Activated naive CD8-positive, alpha-beta T cell treated with anti-CD3 and anti-CD28 coated beads for 36 hours (primary cell): ENCODE results near the gene ADCY1. TPM values are rescaled to one million over a fixed set of nuclear protein-coding genes. Genes with fewer than 3 reads are reported as not detected.

Experiments used
- DNase-seq: peaks from one replicate; pipeline ENCODE4 v3.0.0; 2021
- H3K27ac Mint-ChIP-seq: one replicate; pipeline ENCODE4 v1.8.0; 2022; ENCODE audit warnings: mild to moderate bottlenecking, moderate library complexity, mixed read lengths
- H3K27me3 Mint-ChIP-seq: one replicate; pipeline ENCODE4 v1.8.0; 2022; ENCODE audit warnings: mild to moderate bottlenecking, mixed read lengths
- H3K36me3 Mint-ChIP-seq: one replicate; pipeline ENCODE4 v1.8.0; 2021; ENCODE audit warnings: mild to moderate bottlenecking, mixed read lengths
- H3K4me1 Mint-ChIP-seq: one replicate; pipeline ENCODE4 v1.8.0; 2021; ENCODE audit warnings: mixed read lengths
- H3K4me3 Mint-ChIP-seq: one replicate; pipeline ENCODE4 v1.8.0; 2022; ENCODE audit warnings: mild to moderate bottlenecking, moderate library complexity, mixed read lengths
- H3K9me3 Mint-ChIP-seq: one replicate; pipeline ENCODE4 v1.8.0; 2022; ENCODE audit warnings: mixed read lengths
- total RNA-seq, 2 experiments: library from RNA; stranded (reverse); gene quantifications; one replicate each; pipeline ENCODE4 v1.2.3, GENCODE V29; 2021

ADCY1 gene
- total RNA-seq, 2 experiments from 2014 or later: 0.06 TPM; not detected in 1

GRCh38 chr7:45677311-45677900 lies 103.2 kb downstream of the ADCY1 start:
- H3K36me3 Mint-ChIP-seq: no peaks in the 10 kb centered on the region
- H3K27ac Mint-ChIP-seq: no peak overlapping the region
- H3K9me3 Mint-ChIP-seq: peaks cover 2% of the 10 kb centered on the region
- H3K4me1 Mint-ChIP-seq: no peaks in the 10 kb centered on the region
- no peak overlapping the region for H3K4me3 Mint-ChIP-seq
- DNase-seq: no peak
- peaks cover 29% of the 10 kb centered on the region for H3K27me3 Mint-ChIP-seq

- Mint-ChIP-seq H3K27ac (no peak overlapping the region), H3K9me3 (peaks cover 2% of the 10 kb centered on the region), H3K36me3 (no peaks in the 10 kb centered on the region), H3K27me3 (peaks cover 28% of the 10 kb centered on the region), H3K4me1 (no peaks in the 10 kb centered on the region), H3K4me3 (no peak overlapping the region)
- no peak for DNase-seq
Measured at GRCh38 chr7:45679516-45679915, 105.3 kb downstream of the ADCY1 start.

DNA sequence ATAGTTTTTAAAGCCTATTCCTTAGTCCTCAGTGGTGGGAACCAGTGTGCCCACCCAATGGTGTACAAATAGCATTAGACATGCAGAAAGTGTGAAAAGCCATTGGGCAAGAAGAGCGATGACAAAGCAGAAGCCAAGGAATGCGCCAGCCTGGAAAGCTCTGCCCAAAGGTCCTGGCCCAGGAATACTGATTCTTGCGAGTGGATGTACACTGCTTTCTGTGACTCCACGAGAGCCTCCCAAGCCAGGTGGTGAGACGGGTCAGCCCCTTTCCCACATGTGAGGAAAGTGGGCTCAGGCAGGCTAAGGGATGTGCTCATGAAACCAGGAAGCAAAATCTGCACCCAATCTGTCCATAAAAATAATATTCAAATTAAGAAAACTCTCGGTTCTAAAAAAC lies 106.6 kb downstream of the ADCY1 start:
- peaks cover 23% of the 10 kb centered on the region for H3K27me3 Mint-ChIP-seq
- H3K9me3 Mint-ChIP-seq: peaks cover 2% of the 10 kb centered on the region
- no peaks in the 10 kb centered on the region for H3K4me1 Mint-ChIP-seq
- no peak overlapping the region for H3K4me3 Mint-ChIP-seq
- no peak for DNase-seq
- H3K27ac Mint-ChIP-seq: no peak overlapping the region
- no peaks in the 10 kb centered on the region for H3K36me3 Mint-ChIP-seq

- no peaks in the 10 kb centered on the region for H3K9me3 Mint-ChIP-seq
- no peak for DNase-seq
- no peaks in the 10 kb centered on the region for H3K4me1 Mint-ChIP-seq
- no peaks in the 10 kb centered on the region for H3K36me3 Mint-ChIP-seq
- peaks cover 19% of the 10 kb centered on the region for H3K27me3 Mint-ChIP-seq
- no peak overlapping the region for H3K4me3 Mint-ChIP-seq
- no peak overlapping the region for H3K27ac Mint-ChIP-seq
Measured at GRCh38 chr7:45681596-45682357, 107.6 kb downstream of the ADCY1 start.

- Mint-ChIP-seq H3K9me3 (no peaks in the 10 kb centered on the region), H3K36me3 (no peaks in the 10 kb centered on the region), H3K27ac (no peak overlapping the region), H3K4me3 (no peak overlapping the region), H3K27me3 (peaks cover 13% of the 10 kb centered on the region), H3K4me1 (no peaks in the 10 kb centered on the region)
- DNase-seq: no peak
Measured at GRCh38 chr7:45682358-45682735, 108.2 kb downstream of the ADCY1 start.

DNA sequence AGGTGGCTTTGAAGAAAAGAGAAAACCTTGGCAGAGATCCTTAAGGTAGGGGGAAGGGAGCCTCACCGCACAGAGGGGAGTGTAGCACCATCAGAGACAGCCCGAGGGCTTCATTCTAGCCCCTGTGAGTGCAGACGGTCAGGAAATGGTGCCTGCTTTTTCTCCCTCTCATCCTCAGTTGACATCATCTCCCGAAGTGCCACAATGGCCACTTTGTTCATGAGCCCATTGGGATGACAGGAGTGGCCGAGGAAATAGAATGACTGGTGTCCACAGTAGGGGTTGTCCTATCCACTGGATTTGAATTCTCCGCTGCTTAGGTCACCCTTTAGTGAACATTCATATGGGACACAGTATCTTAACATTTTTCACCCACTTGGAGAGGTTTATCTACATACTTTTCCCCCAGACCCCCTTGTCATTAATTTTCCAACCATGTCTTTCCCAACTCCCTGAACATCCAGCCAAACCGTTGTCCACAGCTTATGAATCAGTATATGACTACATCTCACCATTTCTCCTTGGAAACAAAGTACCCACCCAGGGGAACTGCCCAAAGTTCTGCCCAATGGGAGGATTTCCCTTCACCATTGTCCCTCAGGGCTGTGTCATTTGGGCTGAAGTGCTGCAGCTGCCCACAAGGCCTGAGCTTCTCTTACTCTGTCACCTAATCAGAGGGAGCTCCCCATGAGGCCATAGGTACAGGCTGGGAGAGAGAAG lies 108.8 kb downstream of the ADCY1 start:
- Mint-ChIP-seq H3K4me3 (no peak overlapping the region), H3K4me1 (no peaks in the 10 kb centered on the region), H3K27me3 (peaks cover 10% of the 10 kb centered on the region)

GRCh38 chr7:45683556-45684148 lies 109.5 kb downstream of the ADCY1 start:
- no peak overlapping the region for H3K4me3 Mint-ChIP-seq
- no peaks in the 10 kb centered on the region for H3K4me1 Mint-ChIP-seq
- no peak for DNase-seq
- H3K27ac Mint-ChIP-seq: no peak overlapping the region
- no peaks in the 10 kb centered on the region for H3K36me3 Mint-ChIP-seq
- H3K9me3 Mint-ChIP-seq: no peaks in the 10 kb centered on the region
- peaks cover 10% of the 10 kb centered on the region for H3K27me3 Mint-ChIP-seq

More for the DNA sequence above, 108.8 kb downstream of the ADCY1 start:
- Mint-ChIP-seq H3K9me3 (no peaks in the 10 kb centered on the region), H3K36me3 (no peaks in the 10 kb centered on the region), H3K27ac (no peak overlapping the region)
- no peak for DNase-seq

DNA sequence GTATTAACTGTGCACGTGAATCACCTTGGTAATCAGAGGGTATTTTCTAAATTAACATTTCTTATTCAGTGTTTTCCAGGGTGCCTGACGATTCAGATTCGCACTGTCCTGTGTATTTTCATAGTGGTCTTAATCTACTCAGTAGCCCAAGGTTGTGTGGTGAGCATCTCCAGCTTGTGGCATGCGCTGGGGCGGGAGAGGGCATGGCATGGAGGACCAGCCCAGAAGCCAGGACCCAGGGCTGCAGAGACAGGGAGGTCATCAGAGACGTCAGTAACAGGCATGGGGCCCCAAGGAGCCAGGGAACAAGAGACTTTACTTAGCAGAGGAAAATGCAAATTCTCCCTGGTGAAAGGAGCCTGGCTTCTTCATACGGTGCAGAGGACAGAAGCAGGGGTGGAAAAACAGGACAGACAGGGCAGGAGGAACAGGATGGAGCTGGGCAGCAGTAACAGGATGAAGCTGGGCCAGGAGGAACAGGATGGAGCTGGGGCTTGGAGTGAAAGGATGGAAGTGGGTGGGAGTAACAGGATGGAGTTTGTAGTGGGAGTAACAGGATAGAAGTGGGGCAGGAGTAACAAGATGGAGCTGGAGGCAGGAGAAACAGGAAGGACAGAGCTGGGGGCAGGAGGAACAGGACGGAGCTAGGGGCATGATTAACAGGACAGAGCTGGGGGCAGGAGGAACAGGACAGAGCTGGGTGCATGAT lies 110.9 kb downstream of the ADCY1 start:
- Mint-ChIP-seq H3K4me3 (no peak overlapping the region), H3K4me1 (no peaks in the 10 kb centered on the region), H3K27me3 (peaks cover 4% of the 10 kb centered on the region), H3K36me3 (no peaks in the 10 kb centered on the region), H3K9me3 (no peaks in the 10 kb centered on the region), H3K27ac (no peak overlapping the region)
- DNase-seq: no peak

- Mint-ChIP-seq H3K27ac (no peak overlapping the region), H3K9me3 (no peaks in the 10 kb centered on the region), H3K36me3 (no peaks in the 10 kb centered on the region), H3K4me1 (no peaks in the 10 kb centered on the region), H3K27me3 (peaks cover 4% of the 10 kb centered on the region), H3K4me3 (no peak overlapping the region)
- DNase-seq: no peak
Measured at GRCh38 chr7:45685619-45686240, 111.6 kb downstream of the ADCY1 start.

GRCh38 chr7:45686441-45687184 lies 112.4 kb downstream of the ADCY1 start:
- no peak for DNase-seq
- no peaks in the 10 kb centered on the region for H3K27me3 Mint-ChIP-seq
- no peak overlapping the region for H3K27ac Mint-ChIP-seq
- H3K9me3 Mint-ChIP-seq: no peaks in the 10 kb centered on the region
- no peak overlapping the region for H3K4me3 Mint-ChIP-seq
- H3K36me3 Mint-ChIP-seq: no peaks in the 10 kb centered on the region
- no peaks in the 10 kb centered on the region for H3K4me1 Mint-ChIP-seq

DNA sequence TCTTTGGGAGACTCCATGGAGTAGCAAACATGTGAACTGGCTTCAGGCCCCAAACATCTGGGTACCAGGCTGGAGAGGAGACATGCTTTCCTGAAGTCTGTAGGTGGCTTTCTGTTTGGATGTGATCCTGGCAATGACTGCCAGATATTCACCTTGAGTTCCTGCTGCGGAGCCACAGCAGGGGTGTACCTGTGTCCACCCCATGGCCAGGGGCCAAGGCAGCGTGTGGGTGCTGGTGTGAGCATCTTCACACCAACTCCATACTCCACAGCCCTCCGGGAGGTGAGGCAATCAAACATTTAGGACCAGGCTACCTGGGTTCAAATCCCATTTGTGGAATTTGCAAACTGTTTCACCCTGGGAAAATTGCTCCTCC lies 113.0 kb downstream of the ADCY1 start:
- Mint-ChIP-seq H3K4me1 (no peaks in the 10 kb centered on the region), H3K4me3 (no peak overlapping the region), H3K36me3 (no peaks in the 10 kb centered on the region), H3K9me3 (no peaks in the 10 kb centered on the region), H3K27me3 (no peaks in the 10 kb centered on the region), H3K27ac (no peak overlapping the region)
- DNase-seq: no peak

- H3K4me3 Mint-ChIP-seq: no peak overlapping the region
- H3K4me1 Mint-ChIP-seq: no peaks in the 10 kb centered on the region
- DNase-seq: no peak
- no peak overlapping the region for H3K27ac Mint-ChIP-seq
- no peaks in the 10 kb centered on the region for H3K27me3 Mint-ChIP-seq
- no peaks in the 10 kb centered on the region for H3K9me3 Mint-ChIP-seq
- H3K36me3 Mint-ChIP-seq: no peaks in the 10 kb centered on the region
Measured at GRCh38 chr7:45687721-45688120, 113.6 kb downstream of the ADCY1 start.

DNA sequence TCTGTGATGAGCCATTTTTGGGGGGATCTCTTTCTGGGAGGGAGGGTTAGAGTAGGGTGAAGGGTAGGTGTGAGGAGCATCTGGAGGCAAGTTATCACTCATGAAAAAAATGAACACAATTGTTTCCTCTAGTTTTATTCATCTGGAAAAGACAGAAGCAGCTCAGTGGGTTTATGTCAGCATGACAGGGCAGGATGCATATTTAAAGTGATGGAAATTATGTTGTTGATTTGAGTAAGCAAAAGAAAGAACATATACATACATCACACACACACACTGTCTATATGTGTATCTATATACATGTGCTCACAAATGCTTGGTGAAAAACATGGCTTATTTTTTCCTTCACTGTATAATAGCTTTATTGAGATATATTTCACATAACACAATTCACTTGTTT lies 114.2 kb downstream of the ADCY1 start:
- H3K9me3 Mint-ChIP-seq: no peaks in the 10 kb centered on the region
- H3K36me3 Mint-ChIP-seq: no peaks in the 10 kb centered on the region
- H3K4me1 Mint-ChIP-seq: no peaks in the 10 kb centered on the region
- no peak overlapping the region for H3K4me3 Mint-ChIP-seq
- H3K27me3 Mint-ChIP-seq: no peaks in the 10 kb centered on the region
- DNase-seq: no peak
- H3K27ac Mint-ChIP-seq: no peak overlapping the region
